ENCODE measurements around the gene SLC36A2. TPM values are rescaled to one million over a fixed set of nuclear protein-coding genes. Genes with fewer than 3 reads are reported as not detected.

Gene SLC36A2
- polyA plus RNA-seq, 3 donors: 0.10 to 0.22 (median 0.15) TPM

Other genes with a start within 250 kb of the SLC36A2 start
- 100 to 1,000 TPM in 2 of 3 donors, 10 to 100 TPM in 1; 70.1 to 454 (median 256) TPM for gene ANXA6, start 189.8 kb downstream of the SLC36A2 start, polyA plus RNA-seq
- 100 to 1,000 TPM in 2 of 3 donors, 10 to 100 TPM in 1; 38.3 to 168 (median 145) TPM for gene CCDC69, start 123.5 kb downstream of the SLC36A2 start, polyA plus RNA-seq
- 10 to 100 TPM in 2 of 3 donors, 1 to 10 TPM in 1; 7.8 to 14.1 (median 10.1) TPM for gene GM2A, start 94.4 kb downstream of the SLC36A2 start, polyA plus RNA-seq
- not detected for gene SLC36A3, start 43.8 kb downstream of the SLC36A2 start, polyA plus RNA-seq
- gene SLC36A1, start 100.0 kb upstream of the SLC36A2 start, polyA plus RNA-seq: 1 to 10 TPM; 2.5 to 4.5 (median 3.1) TPM
- under 1 TPM; under 0.01 to 0.12 (median 0.06) TPM for gene FAT2, start 243.8 kb upstream of the SLC36A2 start, polyA plus RNA-seq

Measured in adipose tissue (tissue), 3 donors.